ENCODE data around the gene PTPRM.

PTPRM gene

GRCh38 chr18:7899078-7899477, 332.0 kb downstream of the PTPRM start:
- H2AFZ ChIP-seq (ENCODE audit: low read length) = no peak overlapping the region
- H3K9me2 ChIP-seq (replicated peaks; ENCODE audit: insufficient read depth, low read length) = no peaks in the 10 kb centered on the region
- H3K9ac ChIP-seq (ENCODE audit: low read length) = no peak overlapping the region
- H3K9me3 ChIP-seq (replicated peaks; ENCODE audit: insufficient read depth, low read length) = no peaks in the 10 kb centered on the region
- H3K4me1 ChIP-seq (ENCODE audit: low read length) = no peaks in the 10 kb centered on the region
- no peaks in the 10 kb centered on the region for H3K36me3 ChIP-seq (replicated peaks; ENCODE audit: insufficient read depth, low read length)
- H3K4me3 ChIP-seq (ENCODE audit: low read length) = no peak overlapping the region
- no peaks in the 10 kb centered on the region for H3F3A ChIP-seq (ENCODE audit: insufficient read depth, low read length)
- no peak overlapping the region for H3K4me2 ChIP-seq (ENCODE audit: low read depth, low read length)
- H4K20me1 ChIP-seq (ENCODE audit: insufficient read depth, low read length) = no peaks in the 10 kb centered on the region
- TF ChIP-seq CTCF (IDR thresholded peaks at IDR 0.05; ENCODE audit: low read length) (no peak), EZH2phosphoT487 (IDR thresholded peaks at IDR 0.05; ENCODE audit: low read length) (no peak), EZH2 (optimal IDR thresholded peaks at IDR 0.05; ENCODE audit: low read depth, low read length) (no peak)
- no peaks in the 10 kb centered on the region for H3K27me3 ChIP-seq (replicated peaks; ENCODE audit: insufficient read depth, low read length)
- H3K79me2 ChIP-seq (ENCODE audit: low read length) = no peaks in the 10 kb centered on the region
- DNase-seq = no peak
- no peak overlapping the region for H3K27ac ChIP-seq (ENCODE audit: low read length)

- no peak overlapping the region for H3K9ac ChIP-seq (ENCODE audit: low read length)
These were observed 333.0 kb downstream of the PTPRM start for GRCh38 chr18:7900091-7900490.

GRCh38 chr18:7901657-7902056, 334.5 kb downstream of the PTPRM start:
- H3K27ac ChIP-seq (ENCODE audit: low read length) = no peak overlapping the region
- no peaks in the 10 kb centered on the region for H3K36me3 ChIP-seq (replicated peaks; ENCODE audit: insufficient read depth, low read length)
- no peak for DNase-seq
- TF ChIP-seq EZH2phosphoT487 (IDR thresholded peaks at IDR 0.05; ENCODE audit: low read length) (no peak), CTCF (IDR thresholded peaks at IDR 0.05; ENCODE audit: low read length) (no peak), EZH2 (optimal IDR thresholded peaks at IDR 0.05; ENCODE audit: low read depth, low read length) (no peak)
- no peak overlapping the region for H2AFZ ChIP-seq (ENCODE audit: low read length)
- H3K9me2 ChIP-seq (replicated peaks; ENCODE audit: insufficient read depth, low read length) = no peaks in the 10 kb centered on the region
- no peaks in the 10 kb centered on the region for H3K79me2 ChIP-seq (ENCODE audit: low read length)
- H3F3A ChIP-seq (ENCODE audit: insufficient read depth, low read length) = no peaks in the 10 kb centered on the region
- H3K9me3 ChIP-seq (replicated peaks; ENCODE audit: insufficient read depth, low read length) = no peaks in the 10 kb centered on the region
- H3K9ac ChIP-seq (ENCODE audit: low read length) = no peak overlapping the region
- H3K27me3 ChIP-seq (replicated peaks; ENCODE audit: insufficient read depth, low read length) = no peaks in the 10 kb centered on the region
- H3K4me3 ChIP-seq (ENCODE audit: low read length) = no peak overlapping the region
- no peak overlapping the region for H3K4me2 ChIP-seq (ENCODE audit: low read depth, low read length)
- H4K20me1 ChIP-seq (ENCODE audit: insufficient read depth, low read length) = no peaks in the 10 kb centered on the region
- H3K4me1 ChIP-seq (ENCODE audit: low read length) = no peaks in the 10 kb centered on the region

More at GRCh38 chr18:7900091-7900490, 333.0 kb downstream of the PTPRM start:
- no peak for DNase-seq
- Histone ChIP-seq H3K4me3 (ENCODE audit: low read length) (no peak overlapping the region), H3K79me2 (ENCODE audit: low read length) (no peaks in the 10 kb centered on the region), H3K27ac (ENCODE audit: low read length) (no peak overlapping the region), H3K4me1 (ENCODE audit: low read length) (no peaks in the 10 kb centered on the region), H3K9me3 (replicated peaks; ENCODE audit: insufficient read depth, low read length) (no peaks in the 10 kb centered on the region), H3K36me3 (replicated peaks; ENCODE audit: insufficient read depth, low read length) (no peaks in the 10 kb centered on the region), H3K4me2 (ENCODE audit: low read depth, low read length) (no peak overlapping the region), H3K27me3 (replicated peaks; ENCODE audit: insufficient read depth, low read length) (no peaks in the 10 kb centered on the region), H2AFZ (ENCODE audit: low read length) (no peak overlapping the region), H4K20me1 (ENCODE audit: insufficient read depth, low read length) (no peaks in the 10 kb centered on the region), H3F3A (ENCODE audit: insufficient read depth, low read length) (no peaks in the 10 kb centered on the region), H3K9me2 (replicated peaks; ENCODE audit: insufficient read depth, low read length) (no peaks in the 10 kb centered on the region)
- TF ChIP-seq EZH2phosphoT487 (IDR thresholded peaks at IDR 0.05; ENCODE audit: low read length) (no peak), CTCF (IDR thresholded peaks at IDR 0.05; ENCODE audit: low read length) (no peak), EZH2 (optimal IDR thresholded peaks at IDR 0.05; ENCODE audit: low read depth, low read length) (no peak)
